ENCODE results near the gene OSBPL3.

The OSBPL3 gene

DNA sequence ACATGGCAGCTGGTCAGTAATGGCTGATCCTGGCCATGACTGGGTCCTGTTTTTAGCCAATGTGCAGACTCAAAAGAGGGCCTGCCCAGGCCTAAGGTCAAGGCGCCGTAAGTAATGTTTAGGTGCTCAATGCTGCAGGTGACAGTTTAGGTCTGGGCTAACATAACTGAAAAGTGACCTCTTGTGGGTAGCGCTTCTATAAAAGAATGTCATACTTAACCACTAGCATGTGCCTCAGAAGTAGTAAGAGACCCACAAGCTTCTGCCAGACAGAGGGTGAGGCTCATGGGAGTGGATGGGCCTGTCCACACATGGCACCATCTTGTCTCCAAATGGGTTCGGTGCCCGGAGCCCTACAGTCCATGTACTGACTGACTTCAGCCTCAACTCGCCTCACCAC is 132.2 kb downstream of the OSBPL3 start:
- H3K27ac Mint-ChIP-seq: no peak overlapping the region
- no peaks in the 10 kb centered on the region for H3K9me3 Mint-ChIP-seq
- H3K4me1 Mint-ChIP-seq: peaks cover 31% of the 10 kb centered on the region
- no peak for ATAC-seq
- no peaks in the 10 kb centered on the region for H3K27me3 Mint-ChIP-seq
- no peak for DNase-seq
- H3K4me3 Mint-ChIP-seq: no peak overlapping the region
- H3K36me3 Mint-ChIP-seq (ENCODE audit: low read depth): peaks cover 57% of the 10 kb centered on the region

- Mint-ChIP-seq H3K27ac (peak overlapping the region; percentile 2), H3K9me3 (no peaks in the 10 kb centered on the region), H3K36me3 (ENCODE audit: low read depth) (peaks cover 44% of the 10 kb centered on the region), H3K27me3 (no peaks in the 10 kb centered on the region), H3K4me3 (no peak overlapping the region), H3K4me1 (peaks cover 25% of the 10 kb centered on the region)
- DNase-seq (no peak), ATAC-seq (no peak)
Observed at GRCh38 chr7:24843821-24844434, 136.1 kb downstream of the OSBPL3 start.

- Mint-ChIP-seq H3K9me3 (no peaks in the 10 kb centered on the region), H3K27me3 (no peaks in the 10 kb centered on the region), H3K4me3 (no peak overlapping the region), H3K36me3 (ENCODE audit: low read depth) (peaks cover 46% of the 10 kb centered on the region), H3K4me1 (peaks cover 34% of the 10 kb centered on the region), H3K27ac (peak overlapping the region; percentile 46)
- ATAC-seq: peak; percentile 59
- no peak for DNase-seq
Observed at GRCh38 chr7:24842449-24843241, 137.3 kb downstream of the OSBPL3 start.

DNA sequence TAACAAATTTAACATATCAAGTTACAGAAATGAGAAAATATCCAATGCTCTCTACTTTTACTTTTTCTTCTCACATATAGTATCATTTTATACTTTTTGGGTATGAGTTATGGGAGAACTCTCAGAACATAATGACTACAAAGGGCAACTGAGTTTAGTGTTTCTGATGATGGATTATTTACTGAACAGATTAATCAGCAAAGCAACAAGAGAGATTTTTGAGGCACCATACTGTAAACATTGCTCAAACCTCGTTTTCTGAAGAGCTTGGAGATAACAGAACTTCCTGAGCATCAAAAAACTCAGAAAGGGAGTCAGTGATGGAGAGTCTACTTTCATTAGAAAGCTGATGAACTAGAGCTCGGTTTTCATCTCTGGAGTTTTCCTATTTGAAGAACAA is 137.9 kb downstream of the OSBPL3 start:
- ATAC-seq (no peak), DNase-seq (no peak)
- Mint-ChIP-seq H3K27ac (no peak overlapping the region), H3K27me3 (no peaks in the 10 kb centered on the region), H3K36me3 (ENCODE audit: low read depth) (peaks cover 50% of the 10 kb centered on the region), H3K4me3 (no peak overlapping the region), H3K4me1 (peaks cover 39% of the 10 kb centered on the region), H3K9me3 (no peaks in the 10 kb centered on the region)

DNA sequence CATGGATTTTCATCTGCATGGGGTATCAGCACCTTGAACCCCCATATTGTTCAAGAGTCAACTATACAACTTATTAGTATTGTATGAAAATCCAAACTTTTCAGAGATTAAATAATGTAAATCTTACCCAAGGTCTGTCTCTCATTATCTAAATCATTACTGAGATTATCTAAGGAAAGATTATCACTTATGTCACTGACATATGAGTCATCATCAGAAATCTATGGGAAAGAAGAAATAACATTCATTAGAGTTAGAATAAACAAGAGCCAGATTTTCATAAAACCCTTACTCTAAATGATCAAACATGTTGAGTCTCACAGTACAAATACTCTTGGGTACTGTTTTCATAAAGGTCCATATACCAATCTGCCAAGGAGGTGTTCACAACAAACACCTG is 139.4 kb downstream of the OSBPL3 start:
- no peak for DNase-seq
- Mint-ChIP-seq H3K27me3 (no peaks in the 10 kb centered on the region), H3K9me3 (no peaks in the 10 kb centered on the region), H3K4me1 (peaks cover 44% of the 10 kb centered on the region), H3K4me3 (no peak overlapping the region), H3K27ac (no peak overlapping the region), H3K36me3 (ENCODE audit: low read depth) (peaks cover 49% of the 10 kb centered on the region)
- no peak for ATAC-seq

DNA sequence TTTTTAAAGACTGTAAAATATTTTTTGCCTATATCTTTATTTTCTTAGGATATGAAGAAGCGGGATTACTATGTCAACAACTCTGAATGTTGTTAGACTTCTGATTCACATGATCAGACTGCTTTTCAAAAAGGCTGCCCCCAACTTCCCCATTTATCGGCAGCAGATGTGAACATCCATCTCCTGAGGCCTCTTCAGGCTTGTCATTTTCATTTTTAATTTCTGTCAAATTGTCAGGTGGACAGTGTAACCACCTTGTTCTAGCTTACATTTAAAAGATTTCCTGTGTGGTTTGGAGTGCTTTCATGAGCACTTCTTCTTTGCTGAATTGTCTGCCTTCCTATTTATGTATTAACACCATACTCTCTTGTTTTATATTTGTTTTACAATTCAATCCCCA is 143.9 kb downstream of the OSBPL3 start:
- no peaks in the 10 kb centered on the region for H3K9me3 Mint-ChIP-seq
- no peak overlapping the region for H3K4me3 Mint-ChIP-seq
- DNase-seq (no peak), ATAC-seq (no peak)
- no peaks in the 10 kb centered on the region for H3K27me3 Mint-ChIP-seq
- H3K36me3 Mint-ChIP-seq (ENCODE audit: low read depth): peaks cover 58% of the 10 kb centered on the region
- peak overlapping the region; percentile 25 for H3K27ac Mint-ChIP-seq
- H3K4me1 Mint-ChIP-seq: peaks cover 58% of the 10 kb centered on the region

- DNase-seq (no peak), ATAC-seq (no peak)
- no peak overlapping the region for H3K4me3 Mint-ChIP-seq
- H3K27ac Mint-ChIP-seq: peak overlapping the region; percentile 25
- no peaks in the 10 kb centered on the region for H3K27me3 Mint-ChIP-seq
- H3K9me3 Mint-ChIP-seq: no peaks in the 10 kb centered on the region
- H3K36me3 Mint-ChIP-seq (ENCODE audit: low read depth): peaks cover 60% of the 10 kb centered on the region
- H3K4me1 Mint-ChIP-seq: peaks cover 62% of the 10 kb centered on the region
Observed at GRCh38 chr7:24835643-24836042, 144.3 kb downstream of the OSBPL3 start.

DNA sequence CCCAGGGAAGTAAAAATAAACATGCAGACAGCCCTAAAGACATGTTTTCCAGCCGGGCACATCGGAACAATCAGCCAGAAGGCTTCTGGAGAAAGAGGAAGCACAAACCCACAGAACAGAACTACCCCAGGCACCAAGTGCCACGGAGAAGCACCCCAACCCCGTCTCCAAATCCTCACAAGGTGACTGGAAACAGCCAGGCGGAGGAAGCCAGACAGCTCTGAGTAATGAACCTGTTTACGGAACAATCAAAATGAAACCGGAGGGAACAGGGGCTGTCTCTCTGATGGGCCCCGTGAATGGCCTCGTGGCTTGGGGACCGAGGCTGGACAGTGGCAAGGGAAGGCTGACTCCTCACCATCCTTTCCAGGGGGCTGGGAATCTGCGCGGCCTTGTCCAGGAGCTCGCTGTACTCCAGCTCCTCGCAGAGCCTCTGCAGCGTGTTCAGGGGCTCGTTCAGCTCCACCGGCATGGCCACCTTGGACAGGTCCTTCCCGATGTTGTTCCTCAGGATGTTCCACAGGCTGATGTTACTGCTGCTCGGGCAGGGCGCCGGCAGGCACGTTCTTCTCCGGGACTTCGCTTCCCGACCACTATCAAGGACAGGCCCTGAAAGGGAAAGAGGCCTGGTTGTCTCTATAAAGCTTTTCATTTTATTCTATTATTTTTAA is 145.7 kb downstream of the OSBPL3 start:
- Mint-ChIP-seq H3K36me3 (ENCODE audit: low read depth) (peaks cover 61% of the 10 kb centered on the region), H3K4me3 (no peak overlapping the region), H3K27me3 (no peaks in the 10 kb centered on the region), H3K4me1 (peaks cover 73% of the 10 kb centered on the region), H3K9me3 (no peaks in the 10 kb centered on the region), H3K27ac (peak overlapping the region; percentile 52)
- ATAC-seq (peak; percentile 22), DNase-seq (no peak)

GRCh38 chr7:24833549-24833948 is 146.4 kb downstream of the OSBPL3 start:
- H3K4me1 Mint-ChIP-seq: peaks cover 71% of the 10 kb centered on the region
- ATAC-seq (no peak), DNase-seq (no peak)
- no peak overlapping the region for H3K27ac Mint-ChIP-seq
- no peaks in the 10 kb centered on the region for H3K27me3 Mint-ChIP-seq
- no peak overlapping the region for H3K4me3 Mint-ChIP-seq
- H3K36me3 Mint-ChIP-seq (ENCODE audit: low read depth): peaks cover 60% of the 10 kb centered on the region
- H3K9me3 Mint-ChIP-seq: no peaks in the 10 kb centered on the region

GRCh38 chr7:24831240-24831639 is 148.7 kb downstream of the OSBPL3 start:
- ATAC-seq (no peak), DNase-seq (no peak)
- no peaks in the 10 kb centered on the region for H3K27me3 Mint-ChIP-seq
- H3K9me3 Mint-ChIP-seq: no peaks in the 10 kb centered on the region
- peaks cover 76% of the 10 kb centered on the region for H3K4me1 Mint-ChIP-seq
- H3K27ac Mint-ChIP-seq: peak overlapping the region; percentile 45
- H3K4me3 Mint-ChIP-seq: no peak overlapping the region
- H3K36me3 Mint-ChIP-seq (ENCODE audit: low read depth): peaks cover 66% of the 10 kb centered on the region

DNA sequence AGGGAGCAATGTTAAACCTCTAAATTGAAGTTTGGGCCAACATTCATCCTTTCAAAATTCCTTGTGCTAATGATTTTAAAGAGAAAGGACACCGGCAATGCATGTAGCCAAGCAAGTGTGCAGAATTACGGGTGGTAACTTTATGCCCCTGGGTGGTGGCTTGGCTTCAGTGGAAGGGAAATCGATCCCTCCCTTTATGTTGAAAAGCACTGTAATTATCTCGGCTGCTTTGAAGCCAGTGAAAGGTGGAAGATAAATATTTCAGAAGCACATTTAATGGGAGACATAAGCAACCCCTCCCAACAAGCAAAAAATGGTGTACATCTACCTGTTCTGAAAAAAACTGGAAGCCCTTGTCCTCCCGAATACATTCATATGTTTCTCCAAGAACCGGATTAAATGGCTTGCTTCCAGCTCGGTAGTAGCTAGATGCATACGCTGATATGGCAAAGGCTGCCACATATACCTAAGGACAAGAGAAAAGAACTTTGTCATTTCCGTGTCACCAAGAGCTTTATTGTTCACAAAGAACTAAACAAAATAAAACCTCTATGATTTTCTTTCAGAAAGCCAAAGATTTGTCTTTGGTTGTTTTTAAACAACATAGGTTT is 149.4 kb downstream of the OSBPL3 start:
- Mint-ChIP-seq H3K27me3 (no peaks in the 10 kb centered on the region), H3K36me3 (ENCODE audit: low read depth) (peaks cover 70% of the 10 kb centered on the region), H3K4me1 (peaks cover 77% of the 10 kb centered on the region), H3K9me3 (no peaks in the 10 kb centered on the region), H3K27ac (peak overlapping the region; percentile 45), H3K4me3 (no peak overlapping the region)
- ATAC-seq (no peak), DNase-seq (no peak)

GRCh38 chr7:24829787-24830186 is 150.2 kb downstream of the OSBPL3 start:
- DNase-seq (no peak), ATAC-seq (peak; percentile 76)
- H3K4me1 Mint-ChIP-seq: peaks cover 79% of the 10 kb centered on the region
- no peak overlapping the region for H3K27ac Mint-ChIP-seq
- H3K36me3 Mint-ChIP-seq (ENCODE audit: low read depth): peaks cover 75% of the 10 kb centered on the region
- H3K4me3 Mint-ChIP-seq: no peak overlapping the region
- no peaks in the 10 kb centered on the region for H3K27me3 Mint-ChIP-seq
- H3K9me3 Mint-ChIP-seq: no peaks in the 10 kb centered on the region

DNA sequence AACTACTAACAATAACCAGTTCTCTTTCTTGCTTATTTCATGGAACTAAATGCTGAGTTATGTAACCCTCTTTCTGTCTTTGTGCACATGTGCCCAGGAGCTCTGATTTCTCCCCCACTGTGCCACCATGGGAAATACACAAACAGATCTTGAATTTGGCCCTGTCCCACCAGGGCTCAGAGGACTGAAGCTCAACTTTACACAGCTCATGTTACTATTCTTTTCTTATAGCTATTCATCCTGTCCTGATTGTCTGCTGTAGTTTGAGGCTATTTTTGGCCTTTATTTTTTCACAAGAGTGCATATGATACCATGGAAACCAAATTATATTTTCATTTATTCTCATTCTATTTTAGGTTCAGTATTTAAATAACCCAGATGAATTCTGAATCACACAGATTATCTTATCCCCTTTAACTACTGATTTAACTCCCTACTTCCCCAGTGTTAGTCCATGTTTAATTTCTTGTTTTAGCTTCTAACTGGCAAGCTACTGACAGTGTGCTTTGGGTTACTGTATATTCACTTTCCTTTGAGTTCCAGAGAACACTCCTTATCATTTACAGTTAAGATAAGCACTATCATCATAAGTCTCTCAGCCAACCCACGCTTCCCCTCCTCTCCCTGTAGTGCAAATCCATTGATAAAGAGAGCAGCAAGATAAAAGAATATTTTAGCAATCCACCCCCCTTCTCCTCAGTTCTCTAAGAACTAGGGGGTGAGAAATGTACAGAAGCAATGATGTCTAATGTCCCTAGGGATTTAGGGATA is 150.9 kb downstream of the OSBPL3 start:
- Mint-ChIP-seq H3K36me3 (ENCODE audit: low read depth) (peaks cover 78% of the 10 kb centered on the region), H3K27ac (peak overlapping the region; percentile 25), H3K4me3 (no peak overlapping the region), H3K27me3 (no peaks in the 10 kb centered on the region), H3K4me1 (peaks cover 83% of the 10 kb centered on the region), H3K9me3 (no peaks in the 10 kb centered on the region)
- ATAC-seq (no peak), DNase-seq (no peak)

DNA sequence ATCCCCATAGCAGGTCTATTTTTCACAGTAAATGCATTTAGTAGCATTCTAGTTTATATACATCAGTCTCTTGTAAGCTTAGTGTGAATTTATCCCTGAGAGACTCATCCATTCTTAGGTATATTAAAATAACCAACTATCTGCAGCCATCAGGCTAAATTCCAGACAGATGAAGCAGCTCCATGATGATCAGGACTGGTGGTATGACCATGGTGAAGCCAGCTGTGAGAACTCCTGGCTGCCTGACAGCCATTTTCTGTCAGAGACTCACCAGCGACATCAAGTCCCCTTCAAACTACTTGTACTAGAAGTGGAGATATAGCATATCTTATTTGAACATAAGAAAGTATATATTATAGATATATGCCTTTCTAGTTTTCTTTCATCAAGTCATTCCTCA is 152.4 kb downstream of the OSBPL3 start:
- no peaks in the 10 kb centered on the region for H3K9me3 Mint-ChIP-seq
- peaks cover 74% of the 10 kb centered on the region for H3K36me3 Mint-ChIP-seq (ENCODE audit: low read depth)
- DNase-seq (no peak), ATAC-seq (no peak)
- H3K27me3 Mint-ChIP-seq: no peaks in the 10 kb centered on the region
- H3K4me1 Mint-ChIP-seq: peaks cover 77% of the 10 kb centered on the region
- peak overlapping the region; percentile 68 for H3K27ac Mint-ChIP-seq
- H3K4me3 Mint-ChIP-seq: no peak overlapping the region

Data from activated naive CD8-positive, alpha-beta T cell treated with anti-CD3 and anti-CD28 coated beads, Interleukin-2, amount 50 U/mL, for 24 hours (primary cell).